ENCODE data around the gene CDK14. TPM values are rescaled to one million over a fixed set of nuclear protein-coding genes. Genes with fewer than 3 reads are reported as not detected.

Gene CDK14
- total and polyA plus RNA-seq, 2 of the 8 experiments (the other 6 are each of a cell fraction or from before 2014, with no cell fraction given): 5.5 to 47.3 TPM

- TF ChIP-seq, protein P1, sequence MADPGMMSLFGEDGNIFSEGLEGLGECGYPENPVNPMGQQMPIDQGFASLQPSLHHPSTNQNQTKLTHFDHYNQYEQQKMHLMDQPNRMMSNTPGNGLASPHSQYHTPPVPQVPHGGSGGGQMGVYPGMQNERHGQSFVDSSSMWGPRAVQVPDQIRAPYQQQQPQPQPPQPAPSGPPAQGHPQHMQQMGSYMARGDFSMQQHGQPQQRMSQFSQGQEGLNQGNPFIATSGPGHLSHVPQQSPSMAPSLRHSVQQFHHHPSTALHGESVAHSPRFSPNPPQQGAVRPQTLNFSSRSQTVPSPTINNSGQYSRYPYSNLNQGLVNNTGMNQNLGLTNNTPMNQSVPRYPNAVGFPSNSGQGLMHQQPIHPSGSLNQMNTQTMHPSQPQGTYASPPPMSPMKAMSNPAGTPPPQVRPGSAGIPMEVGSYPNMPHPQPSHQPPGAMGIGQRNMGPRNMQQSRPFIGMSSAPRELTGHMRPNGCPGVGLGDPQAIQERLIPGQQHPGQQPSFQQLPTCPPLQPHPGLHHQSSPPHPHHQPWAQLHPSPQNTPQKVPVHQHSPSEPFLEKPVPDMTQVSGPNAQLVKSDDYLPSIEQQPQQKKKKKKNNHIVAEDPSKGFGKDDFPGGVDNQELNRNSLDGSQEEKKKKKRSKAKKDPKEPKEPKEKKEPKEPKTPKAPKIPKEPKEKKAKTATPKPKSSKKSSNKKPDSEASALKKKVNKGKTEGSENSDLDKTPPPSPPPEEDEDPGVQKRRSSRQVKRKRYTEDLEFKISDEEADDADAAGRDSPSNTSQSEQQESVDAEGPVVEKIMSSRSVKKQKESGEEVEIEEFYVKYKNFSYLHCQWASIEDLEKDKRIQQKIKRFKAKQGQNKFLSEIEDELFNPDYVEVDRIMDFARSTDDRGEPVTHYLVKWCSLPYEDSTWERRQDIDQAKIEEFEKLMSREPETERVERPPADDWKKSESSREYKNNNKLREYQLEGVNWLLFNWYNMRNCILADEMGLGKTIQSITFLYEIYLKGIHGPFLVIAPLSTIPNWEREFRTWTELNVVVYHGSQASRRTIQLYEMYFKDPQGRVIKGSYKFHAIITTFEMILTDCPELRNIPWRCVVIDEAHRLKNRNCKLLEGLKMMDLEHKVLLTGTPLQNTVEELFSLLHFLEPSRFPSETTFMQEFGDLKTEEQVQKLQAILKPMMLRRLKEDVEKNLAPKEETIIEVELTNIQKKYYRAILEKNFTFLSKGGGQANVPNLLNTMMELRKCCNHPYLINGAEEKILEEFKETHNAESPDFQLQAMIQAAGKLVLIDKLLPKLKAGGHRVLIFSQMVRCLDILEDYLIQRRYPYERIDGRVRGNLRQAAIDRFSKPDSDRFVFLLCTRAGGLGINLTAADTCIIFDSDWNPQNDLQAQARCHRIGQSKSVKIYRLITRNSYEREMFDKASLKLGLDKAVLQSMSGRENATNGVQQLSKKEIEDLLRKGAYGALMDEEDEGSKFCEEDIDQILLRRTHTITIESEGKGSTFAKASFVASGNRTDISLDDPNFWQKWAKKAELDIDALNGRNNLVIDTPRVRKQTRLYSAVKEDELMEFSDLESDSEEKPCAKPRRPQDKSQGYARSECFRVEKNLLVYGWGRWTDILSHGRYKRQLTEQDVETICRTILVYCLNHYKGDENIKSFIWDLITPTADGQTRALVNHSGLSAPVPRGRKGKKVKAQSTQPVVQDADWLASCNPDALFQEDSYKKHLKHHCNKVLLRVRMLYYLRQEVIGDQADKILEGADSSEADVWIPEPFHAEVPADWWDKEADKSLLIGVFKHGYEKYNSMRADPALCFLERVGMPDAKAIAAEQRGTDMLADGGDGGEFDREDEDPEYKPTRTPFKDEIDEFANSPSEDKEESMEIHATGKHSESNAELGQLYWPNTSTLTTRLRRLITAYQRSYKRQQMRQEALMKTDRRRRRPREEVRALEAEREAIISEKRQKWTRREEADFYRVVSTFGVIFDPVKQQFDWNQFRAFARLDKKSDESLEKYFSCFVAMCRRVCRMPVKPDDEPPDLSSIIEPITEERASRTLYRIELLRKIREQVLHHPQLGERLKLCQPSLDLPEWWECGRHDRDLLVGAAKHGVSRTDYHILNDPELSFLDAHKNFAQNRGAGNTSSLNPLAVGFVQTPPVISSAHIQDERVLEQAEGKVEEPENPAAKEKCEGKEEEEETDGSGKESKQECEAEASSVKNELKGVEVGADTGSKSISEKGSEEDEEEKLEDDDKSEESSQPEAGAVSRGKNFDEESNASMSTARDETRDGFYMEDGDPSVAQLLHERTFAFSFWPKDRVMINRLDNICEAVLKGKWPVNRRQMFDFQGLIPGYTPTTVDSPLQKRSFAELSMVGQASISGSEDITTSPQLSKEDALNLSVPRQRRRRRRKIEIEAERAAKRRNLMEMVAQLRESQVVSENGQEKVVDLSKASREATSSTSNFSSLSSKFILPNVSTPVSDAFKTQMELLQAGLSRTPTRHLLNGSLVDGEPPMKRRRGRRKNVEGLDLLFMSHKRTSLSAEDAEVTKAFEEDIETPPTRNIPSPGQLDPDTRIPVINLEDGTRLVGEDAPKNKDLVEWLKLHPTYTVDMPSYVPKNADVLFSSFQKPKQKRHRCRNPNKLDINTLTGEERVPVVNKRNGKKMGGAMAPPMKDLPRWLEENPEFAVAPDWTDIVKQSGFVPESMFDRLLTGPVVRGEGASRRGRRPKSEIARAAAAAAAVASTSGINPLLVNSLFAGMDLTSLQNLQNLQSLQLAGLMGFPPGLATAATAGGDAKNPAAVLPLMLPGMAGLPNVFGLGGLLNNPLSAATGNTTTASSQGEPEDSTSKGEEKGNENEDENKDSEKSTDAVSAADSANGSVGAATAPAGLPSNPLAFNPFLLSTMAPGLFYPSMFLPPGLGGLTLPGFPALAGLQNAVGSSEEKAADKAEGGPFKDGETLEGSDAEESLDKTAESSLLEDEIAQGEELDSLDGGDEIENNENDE (IDR thresholded peaks at IDR 0.05; ENCODE audit: insufficient replicate concordance, low read length): no peak
- TF ChIP-seq ASH2L (IDR thresholded peaks at IDR 0.05; ENCODE audit: low read length) (no peak), MAFK (IDR thresholded peaks at IDR 0.05; ENCODE audit: low read depth, low read length) (no peak), HDAC2 (IDR thresholded peaks at IDR 0.05; ENCODE audit: borderline replicate concordance in 1 of 2, low read depth in 2 of 2, low read length in 2 of 2) (no peak)
Measured at GRCh38 chr7:90891529-90891928, 295.4 kb downstream of the CDK14 start (continued).
